Hematopoietic multipotent progenitor cell (in vitro differentiated cells): ENCODE measurements around the gene NUDT7. TPM values are rescaled to one million over a fixed set of nuclear protein-coding genes. Genes with fewer than 3 reads are reported as not detected.

ENCODE experiments used
- DNase-seq, 3 donors: peaks; one replicate each; pipeline ENCODE4 v3.0.0-alpha.2; 2011 to 2015; ENCODE audit warnings: low read depth in 2 of 3, low spot score in 2 of 3
- total RNA-seq: library from RNA; depleted of rRNA; stranded (reverse); fragments of >200 nt; gene quantifications from one replicate; pipeline ENCODE4 v1.2.3, GENCODE V29; 2012

NUDT7 gene
- total RNA-seq, 1 donor: 6.5 TPM

DNA sequence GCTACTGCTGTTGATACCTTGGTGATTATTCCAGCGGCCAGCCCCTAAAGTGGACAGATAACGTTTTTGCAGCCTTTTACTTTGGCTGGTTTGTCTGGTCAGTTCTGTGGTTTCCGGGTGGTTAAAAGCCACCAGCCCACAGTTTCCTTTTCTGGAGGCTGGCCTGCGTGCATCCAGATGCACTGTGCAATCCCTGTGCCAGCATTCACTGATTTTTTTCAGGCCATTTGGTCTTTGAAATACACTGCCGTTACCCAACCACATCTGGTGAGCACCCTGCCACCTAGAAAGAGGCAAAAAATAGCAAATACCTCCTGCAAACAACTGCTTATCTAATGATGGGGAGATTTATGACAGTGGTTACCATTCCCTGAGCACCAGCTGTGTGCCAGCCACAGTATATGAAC lies 797 bp downstream of the NUDT7 start:
- DNase-seq: peak; percentile 3 to 57 (median 22)

DNA sequence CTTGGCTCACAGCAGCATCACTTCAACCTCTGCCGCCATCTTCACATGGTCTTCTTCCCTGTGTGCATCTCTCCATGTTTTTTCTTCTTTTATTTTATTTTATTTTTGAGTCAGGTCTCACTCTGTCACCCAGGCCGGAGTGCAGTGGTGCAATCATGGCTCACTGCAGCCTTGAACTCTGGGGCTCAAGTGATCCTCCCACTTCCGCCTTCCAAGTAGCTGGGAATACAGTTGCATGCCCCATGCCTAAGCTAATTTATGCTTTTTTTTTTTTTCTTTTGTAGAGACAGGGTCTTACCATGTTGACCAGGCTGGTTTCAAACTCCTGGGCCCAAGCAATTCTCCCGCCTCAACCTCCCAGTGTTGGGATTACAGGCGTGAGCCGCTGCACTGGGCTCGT lies 1.9 kb downstream of the NUDT7 start:
- DNase-seq: no peak

DNA sequence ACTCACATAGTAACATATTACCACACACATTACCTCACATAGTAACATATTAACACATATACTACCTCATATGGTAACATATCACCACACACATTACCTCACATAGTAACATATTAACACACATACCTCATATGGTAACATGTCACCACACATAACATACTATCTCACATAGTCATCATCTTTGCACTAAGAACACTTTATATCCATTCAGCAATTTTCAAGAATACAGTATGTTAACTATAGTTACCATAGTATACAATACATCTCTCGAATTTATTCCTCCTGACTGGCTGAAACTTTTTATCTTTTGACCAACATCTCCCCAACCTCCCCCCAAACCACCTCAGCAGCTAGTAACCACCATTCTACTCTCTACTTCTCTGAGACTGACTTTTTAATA lies 7.6 kb downstream of the NUDT7 start:
- no peak for DNase-seq

GRCh38 chr16:77732241-77732946 lies 10.1 kb downstream of the NUDT7 start:
- DNase-seq: no peak

DNA sequence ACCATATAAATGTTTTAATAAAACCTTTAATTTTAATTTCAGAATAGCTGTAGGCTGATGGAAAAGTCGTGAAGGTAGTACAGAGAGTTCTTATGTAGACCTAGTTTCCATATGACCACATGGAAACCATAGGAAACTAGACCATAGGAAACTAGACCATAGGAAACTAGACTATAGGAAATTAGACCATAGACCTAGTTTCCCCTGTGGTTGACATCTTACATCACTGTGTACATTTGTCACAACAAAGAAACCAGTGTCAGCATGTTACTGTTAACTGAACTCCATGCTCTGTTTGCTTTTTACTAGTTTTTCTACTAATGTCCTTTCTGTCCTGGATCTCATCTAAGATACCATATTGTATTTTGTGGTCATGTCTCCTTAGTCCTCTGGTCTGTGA lies 14.6 kb downstream of the NUDT7 start:
- DNase-seq: no peak

DNA sequence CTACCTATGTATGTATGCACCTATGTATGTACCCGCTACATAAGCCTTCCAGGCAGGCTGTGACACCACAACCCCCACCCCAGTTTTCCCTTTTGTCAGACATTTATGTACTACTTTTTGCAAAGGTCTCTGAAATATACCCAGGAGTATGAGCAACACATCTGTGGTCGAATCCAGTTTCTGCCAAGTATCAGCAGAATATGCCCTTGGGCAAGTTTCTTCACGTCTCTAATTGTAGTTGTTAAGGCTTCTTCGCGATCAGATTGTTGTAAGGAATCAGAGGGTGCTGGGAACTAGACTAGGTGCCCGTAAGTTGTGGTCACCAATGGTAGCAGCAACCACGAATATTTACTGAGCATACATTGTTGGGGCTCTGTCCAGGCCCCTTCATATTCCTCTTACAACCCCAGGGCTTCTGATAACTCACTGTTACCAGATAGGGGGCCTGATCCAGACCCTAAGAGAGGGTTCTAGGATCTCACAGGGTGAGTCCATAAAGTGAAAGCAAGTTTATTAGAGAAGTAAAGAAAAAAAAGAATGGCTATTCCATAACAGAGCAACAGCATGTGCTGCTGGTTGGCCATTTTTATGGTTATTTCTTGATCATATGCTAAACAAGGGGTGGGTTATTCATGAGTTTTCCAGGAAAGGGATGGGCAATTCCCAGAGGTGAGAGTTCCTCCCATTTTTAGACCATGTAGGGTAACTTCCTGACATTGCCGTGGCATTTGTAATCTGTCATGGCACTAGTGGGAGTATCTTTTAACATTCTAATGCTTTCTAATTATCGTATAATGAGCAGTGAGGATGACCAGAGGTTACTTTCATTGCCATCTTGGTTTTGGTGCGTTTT lies 16.6 kb downstream of the NUDT7 start:
- DNase-seq: no peak

DNA sequence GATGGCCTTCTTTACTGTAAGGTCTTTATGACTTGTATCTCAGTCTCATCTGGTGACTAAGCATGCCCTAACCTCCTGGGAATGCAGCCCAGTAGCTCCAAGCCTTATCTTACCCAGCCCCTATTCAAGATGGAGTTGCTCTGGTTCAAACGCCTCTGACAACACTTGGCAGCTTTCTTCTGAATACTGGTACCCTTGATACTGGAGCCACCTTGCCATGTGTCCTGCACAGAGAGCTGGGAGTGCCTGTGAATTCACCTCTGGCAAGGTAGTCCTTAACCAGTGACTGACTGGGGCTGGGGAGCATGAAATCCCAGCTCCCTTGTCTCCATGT lies 17.2 kb downstream of the NUDT7 start:
- DNase-seq: no peak

- DNase-seq: no peak
Observed at GRCh38 chr16:77744141-77744540, 21.8 kb downstream of the NUDT7 start.

- no peak for DNase-seq
Observed at GRCh38 chr16:77745972-77746371, 23.7 kb downstream of the NUDT7 start.

GRCh38 chr16:77748421-77749005 lies 26.2 kb downstream of the NUDT7 start:
- no peak for DNase-seq

GRCh38 chr16:77749415-77749814 lies 27.1 kb downstream of the NUDT7 start:
- DNase-seq: no peak

DNA sequence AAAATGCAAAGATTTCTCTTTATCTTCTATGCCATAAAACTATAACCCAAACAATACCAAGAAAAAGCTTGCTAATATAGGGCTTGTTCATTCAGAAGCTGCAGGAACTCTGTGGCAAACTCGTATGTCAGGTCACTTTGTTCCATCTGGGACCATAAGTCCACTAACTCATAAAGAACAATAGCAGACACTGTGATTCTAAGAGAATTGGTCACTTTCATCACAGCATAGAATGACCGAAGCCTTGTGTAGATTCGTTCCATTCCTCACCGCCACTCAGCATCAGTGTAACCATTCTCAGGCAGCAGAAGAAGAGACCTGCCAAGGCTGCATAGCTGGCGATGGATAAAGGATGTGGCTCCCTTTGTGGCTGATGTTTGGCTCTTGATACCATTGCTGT lies 35.7 kb downstream of the NUDT7 start:
- no peak for DNase-seq

DNA sequence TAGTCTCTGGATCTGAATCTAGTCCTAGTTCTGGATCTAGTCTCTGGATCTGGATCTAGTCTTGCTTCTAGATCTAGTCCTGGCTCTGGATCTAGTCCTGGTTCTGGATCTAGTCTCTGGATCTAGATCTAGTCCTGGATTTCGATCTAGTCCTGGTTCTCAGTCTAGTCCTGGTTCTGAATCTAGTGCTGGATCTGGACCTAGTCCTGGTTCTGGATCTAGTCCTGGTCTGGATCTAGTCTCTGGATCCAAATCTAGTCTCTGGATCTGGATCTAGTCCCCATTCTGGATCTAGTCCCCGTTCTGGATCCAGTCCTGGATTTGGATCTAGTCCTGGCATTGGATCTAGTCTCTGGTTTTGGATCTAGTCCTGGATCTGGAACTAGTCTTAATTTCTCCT lies 36.2 kb downstream of the NUDT7 start:
- no peak for DNase-seq

DNA sequence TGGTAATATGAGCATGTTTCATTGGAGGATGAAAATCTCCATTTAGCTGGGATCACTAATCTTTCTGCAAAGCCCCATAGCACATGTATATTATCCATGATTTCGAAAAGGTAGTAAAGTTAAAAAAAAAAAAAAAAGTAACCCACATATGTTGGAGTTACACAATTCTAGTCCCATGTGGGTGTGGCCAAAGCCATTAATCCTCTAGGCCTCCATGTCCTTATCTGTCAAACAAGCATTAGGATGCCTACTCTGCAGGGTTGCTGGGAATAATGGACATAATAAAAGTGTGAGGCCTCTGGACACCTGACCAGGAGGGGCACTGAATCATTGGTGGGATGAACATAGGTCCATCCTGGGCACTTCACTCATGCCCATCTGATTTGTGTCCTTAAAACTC lies 36.9 kb downstream of the NUDT7 start:
- DNase-seq: no peak

DNA sequence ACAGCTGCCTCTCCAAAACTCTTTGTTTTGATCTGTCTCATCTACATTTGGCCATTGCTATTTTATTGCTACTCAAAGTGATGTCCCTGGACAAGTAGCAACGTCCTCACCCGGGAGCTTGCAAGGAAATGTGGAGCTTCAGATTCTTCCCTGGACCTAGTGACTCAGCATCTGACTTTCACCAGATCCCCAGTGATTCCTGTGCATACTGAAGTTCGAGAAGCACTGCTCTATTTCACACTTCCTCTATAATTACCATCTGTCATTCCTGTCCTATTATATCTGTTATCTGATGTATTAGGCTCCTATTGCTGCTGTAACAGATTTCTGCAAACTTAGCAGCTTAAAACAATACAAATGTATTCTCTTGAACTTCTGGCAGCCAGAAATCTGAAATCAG lies 37.5 kb downstream of the NUDT7 start:
- DNase-seq: no peak

GRCh38 chr16:77760800-77761199 lies 38.5 kb downstream of the NUDT7 start:
- no peak for DNase-seq

GRCh38 chr16:77761204-77761603 lies 38.9 kb downstream of the NUDT7 start:
- no peak for DNase-seq

- no peak for DNase-seq
Observed at GRCh38 chr16:77762262-77762661, 39.9 kb downstream of the NUDT7 start.

GRCh38 chr16:77763994-77764393 lies 41.7 kb downstream of the NUDT7 start:
- DNase-seq: no peak

DNA sequence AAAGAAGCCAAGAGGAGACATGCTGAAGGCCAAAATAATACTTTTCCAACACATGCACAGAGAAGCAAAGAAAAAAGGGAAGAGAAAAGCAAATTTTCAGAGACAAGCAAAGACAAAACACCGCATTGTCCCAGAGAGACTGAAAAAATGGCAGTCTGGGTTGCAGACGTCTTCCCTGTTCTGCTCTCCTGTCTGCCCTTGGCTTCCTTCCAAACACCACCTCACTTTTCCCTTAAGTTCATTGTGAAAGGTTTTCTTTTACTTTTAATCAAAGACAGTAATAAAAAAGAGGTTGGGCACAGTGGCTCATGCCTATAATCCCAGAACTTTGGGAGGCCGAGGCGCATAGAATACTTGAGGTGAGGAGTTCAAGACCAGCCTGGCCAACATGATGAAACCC lies 44.9 kb downstream of the NUDT7 start:
- DNase-seq: no peak

DNA sequence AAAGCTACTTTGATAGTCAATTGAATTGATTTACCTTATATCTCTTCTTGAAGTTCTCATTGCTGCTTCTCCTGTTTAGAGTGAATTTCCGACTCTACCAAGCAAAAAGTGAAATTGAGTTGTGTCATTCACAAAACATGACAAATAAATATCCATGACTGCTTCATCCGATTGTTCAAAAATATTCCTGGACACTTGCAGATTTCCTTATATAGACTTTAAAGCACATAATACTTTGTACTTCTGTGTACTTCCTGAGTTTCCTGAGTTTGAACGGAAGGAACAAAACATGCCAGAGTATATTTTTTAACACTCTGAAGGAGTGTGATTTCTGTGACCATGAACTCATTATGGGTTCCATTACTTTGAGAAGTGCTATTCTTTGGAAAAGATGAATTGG lies 45.5 kb downstream of the NUDT7 start:
- DNase-seq: no peak
